Stimulated activated naive CD8-positive, alpha-beta T cell treated with anti-CD3 and anti-CD28 coated beads, Interleukin-15, Interleukin-2, amounts not matched to agents 100 ng/mL and 50 ng/mL, for 24 hours (primary cell): Measurements from ENCODE around the gene TLX1.

Experiments
- H3K27ac Mint-ChIP-seq: one replicate; pipeline ENCODE4 v1.8.0; 2021; ENCODE audit warnings: mild to moderate bottlenecking, mixed read lengths
- H3K27me3 Mint-ChIP-seq: one replicate; pipeline ENCODE4 v1.8.0; 2021; ENCODE audit warnings: mixed read lengths
- H3K36me3 Mint-ChIP-seq: one replicate; pipeline ENCODE4 v1.8.0; 2021; ENCODE audit warnings: low read depth, mixed read lengths
- H3K4me1 Mint-ChIP-seq: one replicate; pipeline ENCODE4 v1.8.0; 2021; ENCODE audit warnings: low read depth, mixed read lengths
- H3K4me3 Mint-ChIP-seq: one replicate; pipeline ENCODE4 v1.8.0; 2021; ENCODE audit warnings: mild to moderate bottlenecking, mixed read lengths
- H3K9me3 Mint-ChIP-seq: one replicate; pipeline ENCODE4 v1.8.0; 2021; ENCODE audit warnings: mixed read lengths

The TLX1 gene

GRCh38 chr10:101101372-101101881 lies 29.7 kb upstream of the TLX1 start:
- no peak overlapping the region for H3K27ac Mint-ChIP-seq
- H3K27me3 Mint-ChIP-seq: peaks cover 50% of the 10 kb centered on the region
- no peak overlapping the region for H3K4me3 Mint-ChIP-seq
- no peaks in the 10 kb centered on the region for H3K9me3 Mint-ChIP-seq
- no peaks in the 10 kb centered on the region for H3K4me1 Mint-ChIP-seq
- no peaks in the 10 kb centered on the region for H3K36me3 Mint-ChIP-seq

DNA sequence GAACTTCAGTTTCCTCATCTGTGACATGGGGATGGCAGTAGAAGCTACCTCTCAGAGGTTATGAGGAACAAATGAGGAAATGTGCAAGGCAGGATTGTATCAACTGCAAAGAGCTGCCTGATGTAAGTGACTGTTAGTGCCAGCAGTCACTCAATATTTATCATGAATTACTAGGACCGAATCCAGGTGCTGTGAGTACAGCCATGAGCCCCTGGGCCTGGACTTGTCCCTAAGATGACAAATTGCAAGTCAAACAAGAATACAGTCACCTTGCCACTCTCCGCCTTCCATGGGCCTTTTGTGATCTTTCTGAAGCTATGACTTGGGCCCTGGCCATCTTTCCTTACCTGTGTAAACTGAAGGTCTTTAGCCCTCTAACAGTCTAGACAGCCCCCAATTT lies 27.7 kb upstream of the TLX1 start:
- Mint-ChIP-seq H3K4me1 (no peaks in the 10 kb centered on the region), H3K36me3 (no peaks in the 10 kb centered on the region), H3K27me3 (peaks cover 54% of the 10 kb centered on the region), H3K27ac (no peak overlapping the region), H3K9me3 (no peaks in the 10 kb centered on the region), H3K4me3 (no peak overlapping the region)

DNA sequence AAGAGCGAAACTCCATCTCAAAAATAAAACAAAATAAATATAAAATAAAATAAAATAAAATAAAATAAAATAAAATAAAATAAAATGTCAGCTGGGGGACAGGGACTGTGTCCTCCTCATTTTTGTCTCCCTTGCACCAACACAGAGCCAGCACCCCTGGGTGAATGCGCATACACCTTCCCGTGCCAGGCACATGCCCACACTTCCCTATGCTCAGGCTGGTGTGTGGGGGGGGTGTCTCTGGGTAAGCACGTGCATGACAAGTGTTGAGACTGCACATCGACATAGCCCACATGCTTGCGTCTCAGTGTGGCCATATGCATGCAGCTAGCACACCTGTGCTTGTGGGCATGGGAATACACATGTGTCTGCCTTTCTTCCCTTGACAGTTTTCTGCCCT lies 24.7 kb upstream of the TLX1 start:
- Mint-ChIP-seq H3K36me3 (no peaks in the 10 kb centered on the region), H3K4me3 (no peak overlapping the region), H3K27me3 (peaks cover 43% of the 10 kb centered on the region), H3K4me1 (no peaks in the 10 kb centered on the region), H3K9me3 (no peaks in the 10 kb centered on the region), H3K27ac (no peak overlapping the region)

DNA sequence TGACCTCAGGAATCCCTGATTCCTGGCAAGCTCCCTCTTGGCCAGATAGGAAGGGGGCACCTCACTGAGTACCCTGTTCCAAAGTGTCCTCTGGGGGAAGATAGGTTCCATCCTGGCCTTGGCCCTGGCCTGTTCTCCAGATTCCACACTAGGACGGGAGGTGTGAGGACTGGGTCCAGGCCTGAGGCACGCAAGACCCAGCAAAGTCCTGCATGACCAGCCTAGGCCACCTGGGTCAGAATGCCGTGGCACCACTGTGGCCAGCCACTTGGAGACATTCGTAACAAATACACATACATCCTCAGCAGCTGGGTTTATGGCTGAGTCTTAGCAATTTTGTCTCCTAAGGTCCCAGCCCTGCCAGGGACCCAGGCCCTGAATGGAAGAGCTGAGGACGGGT lies 23.3 kb upstream of the TLX1 start:
- no peaks in the 10 kb centered on the region for H3K4me1 Mint-ChIP-seq
- H3K27ac Mint-ChIP-seq: no peak overlapping the region
- H3K27me3 Mint-ChIP-seq: peaks cover 43% of the 10 kb centered on the region
- no peaks in the 10 kb centered on the region for H3K36me3 Mint-ChIP-seq
- no peaks in the 10 kb centered on the region for H3K9me3 Mint-ChIP-seq
- no peak overlapping the region for H3K4me3 Mint-ChIP-seq

- no peaks in the 10 kb centered on the region for H3K36me3 Mint-ChIP-seq
- H3K4me1 Mint-ChIP-seq: no peaks in the 10 kb centered on the region
Observed at GRCh38 chr10:101110856-101111523, 20.1 kb upstream of the TLX1 start.

DNA sequence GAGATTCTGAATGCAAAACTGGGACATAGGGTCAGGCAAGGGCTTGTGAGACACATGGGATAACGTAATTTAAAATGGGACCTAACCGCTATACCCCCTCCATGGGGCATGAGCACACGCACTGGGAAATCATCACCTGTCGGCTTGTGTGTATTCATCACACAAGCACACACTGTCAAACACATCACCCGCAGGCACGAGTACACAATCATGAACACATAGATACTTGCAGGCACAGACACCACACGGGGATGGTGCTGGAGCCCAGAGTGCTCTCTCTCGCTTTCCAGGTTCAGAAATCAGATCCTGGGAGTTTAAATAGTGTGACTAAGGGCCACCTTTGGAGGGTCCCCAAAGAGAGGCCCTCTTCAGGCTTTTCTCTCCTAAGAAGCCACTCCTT lies 19.6 kb upstream of the TLX1 start:
- Mint-ChIP-seq H3K4me1 (no peaks in the 10 kb centered on the region), H3K27me3 (peaks cover 53% of the 10 kb centered on the region), H3K9me3 (no peaks in the 10 kb centered on the region), H3K36me3 (no peaks in the 10 kb centered on the region), H3K27ac (no peak overlapping the region), H3K4me3 (no peak overlapping the region)

More at GRCh38 chr10:101110856-101111523, 20.1 kb upstream of the TLX1 start:
- no peak overlapping the region for H3K27ac Mint-ChIP-seq
- H3K27me3 Mint-ChIP-seq: peaks cover 49% of the 10 kb centered on the region
- H3K4me3 Mint-ChIP-seq: no peak overlapping the region
- no peaks in the 10 kb centered on the region for H3K9me3 Mint-ChIP-seq

DNA sequence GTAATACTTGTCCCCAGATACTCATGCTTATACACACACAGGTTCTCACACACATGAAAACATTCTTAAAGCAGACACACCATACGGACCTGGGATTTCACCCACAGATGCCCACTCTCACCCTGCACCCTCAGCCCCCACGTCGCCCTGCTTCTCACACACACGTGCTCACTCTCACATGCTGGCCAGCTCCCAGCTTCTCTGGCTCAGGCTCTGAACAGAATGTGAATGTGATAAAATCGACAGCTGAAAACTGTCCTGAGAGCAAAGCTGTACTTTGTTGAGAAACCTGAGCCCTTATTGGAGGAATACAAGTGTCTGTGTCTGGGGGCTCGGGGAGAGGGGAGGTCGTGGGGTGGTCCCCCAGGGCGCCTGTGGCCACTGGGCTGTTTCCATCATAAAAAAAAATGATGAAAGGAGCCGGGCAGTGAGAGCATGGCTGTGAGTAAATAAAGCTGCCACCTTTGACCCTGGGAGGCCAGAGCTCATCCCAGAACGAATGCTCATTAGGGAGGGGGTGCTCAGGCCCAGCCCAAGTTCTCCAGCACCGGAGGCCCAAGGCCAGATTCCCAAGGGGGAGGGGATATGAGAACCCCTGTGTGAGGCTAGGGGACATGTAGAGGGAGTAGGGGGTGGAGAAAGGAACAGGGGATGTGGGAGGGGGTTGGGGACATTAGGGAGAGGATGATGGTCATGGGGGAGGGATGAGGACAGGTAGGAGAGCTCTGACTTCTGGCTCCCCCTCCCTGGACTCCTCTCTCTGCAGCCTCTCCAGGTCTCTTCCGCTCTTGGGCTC lies 18.1 kb upstream of the TLX1 start:
- H3K9me3 Mint-ChIP-seq: no peaks in the 10 kb centered on the region
- H3K4me1 Mint-ChIP-seq: no peaks in the 10 kb centered on the region

DNA sequence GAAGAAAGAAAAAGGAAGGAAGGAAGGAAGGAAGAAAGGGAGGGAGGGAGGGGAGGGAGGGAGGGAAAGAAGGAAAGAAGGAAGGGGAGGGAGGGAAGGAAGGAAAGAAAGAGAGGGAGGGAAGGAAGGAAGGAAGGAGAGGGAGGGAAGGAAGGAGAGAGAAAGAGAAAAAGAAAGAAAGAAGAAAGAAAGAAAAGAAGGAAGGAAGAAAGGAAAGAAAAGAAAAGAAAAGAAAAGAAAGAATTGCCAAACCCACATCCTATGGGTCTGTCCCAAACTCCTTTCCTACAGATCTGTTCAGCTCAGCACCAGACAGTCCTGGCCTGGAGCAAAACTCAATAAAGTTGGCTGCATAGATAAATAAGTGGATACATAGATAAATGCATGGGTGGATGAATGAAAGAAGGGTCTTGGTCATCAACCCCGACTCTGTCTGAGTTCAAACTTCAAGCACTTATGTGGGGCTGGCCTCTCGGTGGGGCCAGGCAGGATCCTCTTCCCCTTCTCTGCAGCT lies 17.2 kb upstream of the TLX1 start:
- no peak overlapping the region for H3K4me3 Mint-ChIP-seq

More for the DNA sequence above, 18.1 kb upstream of the TLX1 start:
- Mint-ChIP-seq H3K4me3 (no peak overlapping the region), H3K27ac (no peak overlapping the region), H3K27me3 (peaks cover 51% of the 10 kb centered on the region), H3K36me3 (no peaks in the 10 kb centered on the region)

GRCh38 chr10:101114646-101115045 lies 16.5 kb upstream of the TLX1 start:
- H3K4me1 Mint-ChIP-seq: no peaks in the 10 kb centered on the region
- H3K9me3 Mint-ChIP-seq: no peaks in the 10 kb centered on the region
- H3K36me3 Mint-ChIP-seq: no peaks in the 10 kb centered on the region
- H3K4me3 Mint-ChIP-seq: no peak overlapping the region
- H3K27me3 Mint-ChIP-seq: peaks cover 58% of the 10 kb centered on the region
- no peak overlapping the region for H3K27ac Mint-ChIP-seq

More for the DNA sequence above, 17.2 kb upstream of the TLX1 start:
- no peaks in the 10 kb centered on the region for H3K4me1 Mint-ChIP-seq
- H3K9me3 Mint-ChIP-seq: no peaks in the 10 kb centered on the region
- peaks cover 54% of the 10 kb centered on the region for H3K27me3 Mint-ChIP-seq
- no peak overlapping the region for H3K27ac Mint-ChIP-seq
- H3K36me3 Mint-ChIP-seq: no peaks in the 10 kb centered on the region

GRCh38 chr10:101116754-101117153 lies 14.3 kb upstream of the TLX1 start:
- Mint-ChIP-seq H3K4me3 (no peak overlapping the region), H3K36me3 (no peaks in the 10 kb centered on the region), H3K27me3 (peaks cover 66% of the 10 kb centered on the region), H3K4me1 (peaks cover 12% of the 10 kb centered on the region), H3K9me3 (no peaks in the 10 kb centered on the region), H3K27ac (no peak overlapping the region)

- Mint-ChIP-seq H3K9me3 (no peaks in the 10 kb centered on the region), H3K4me3 (no peak overlapping the region), H3K4me1 (peaks cover 25% of the 10 kb centered on the region), H3K36me3 (no peaks in the 10 kb centered on the region), H3K27me3 (peaks cover 72% of the 10 kb centered on the region), H3K27ac (no peak overlapping the region)
Observed at GRCh38 chr10:101118031-101118430, 13.1 kb upstream of the TLX1 start.

DNA sequence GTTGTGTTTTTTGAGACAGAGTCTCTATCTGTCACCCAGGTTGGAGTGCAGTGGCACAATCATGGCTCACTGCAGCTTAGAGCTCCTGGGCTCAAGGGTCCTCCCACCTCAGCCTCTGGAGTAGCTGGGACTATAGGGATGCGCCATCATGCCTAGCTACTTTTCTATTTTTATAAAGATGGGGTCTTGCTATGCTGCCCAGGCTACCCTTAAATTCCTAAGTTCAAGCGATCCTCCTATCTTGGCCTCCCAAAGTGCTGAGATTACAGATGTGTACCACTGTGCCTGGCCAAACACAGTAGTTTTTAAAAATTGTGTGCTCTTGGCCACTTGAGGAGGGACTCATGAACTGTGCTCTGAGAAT lies 10.6 kb upstream of the TLX1 start:
- Mint-ChIP-seq H3K4me1 (peaks cover 32% of the 10 kb centered on the region), H3K27me3 (peaks cover 65% of the 10 kb centered on the region), H3K9me3 (no peaks in the 10 kb centered on the region), H3K27ac (peak overlapping the region; percentile 85), H3K4me3 (peak overlapping the region; percentile 82), H3K36me3 (no peaks in the 10 kb centered on the region)

GRCh38 chr10:101120884-101121653 lies 10.0 kb upstream of the TLX1 start:
- H3K9me3 Mint-ChIP-seq: no peaks in the 10 kb centered on the region
- H3K36me3 Mint-ChIP-seq: no peaks in the 10 kb centered on the region
- H3K4me3 Mint-ChIP-seq: peak overlapping the region; percentile 82
- peaks cover 32% of the 10 kb centered on the region for H3K4me1 Mint-ChIP-seq
- peaks cover 66% of the 10 kb centered on the region for H3K27me3 Mint-ChIP-seq
- peak overlapping the region; percentile 85 for H3K27ac Mint-ChIP-seq

- no peak overlapping the region for H3K27ac Mint-ChIP-seq
- no peaks in the 10 kb centered on the region for H3K9me3 Mint-ChIP-seq
- peak overlapping the region; percentile 82 for H3K4me3 Mint-ChIP-seq
- H3K4me1 Mint-ChIP-seq: peaks cover 32% of the 10 kb centered on the region
- H3K27me3 Mint-ChIP-seq: peaks cover 68% of the 10 kb centered on the region
- no peaks in the 10 kb centered on the region for H3K36me3 Mint-ChIP-seq
Observed at GRCh38 chr10:101121654-101122031, 9.5 kb upstream of the TLX1 start.
